GM19372 (cell line): ENCODE data around the gene ZMYND12.

Source experiments
- ATAC-seq: cut with Tn5 transposase; IDR thresholded peaks from one replicate; pipeline ENCODE4 v1.9.1; 2021; ENCODE audit warnings: mild to moderate bottlenecking, low read depth, moderate library complexity; ENCODE audit not compliant: unreplicated experiment

The ZMYND12 gene

DNA sequence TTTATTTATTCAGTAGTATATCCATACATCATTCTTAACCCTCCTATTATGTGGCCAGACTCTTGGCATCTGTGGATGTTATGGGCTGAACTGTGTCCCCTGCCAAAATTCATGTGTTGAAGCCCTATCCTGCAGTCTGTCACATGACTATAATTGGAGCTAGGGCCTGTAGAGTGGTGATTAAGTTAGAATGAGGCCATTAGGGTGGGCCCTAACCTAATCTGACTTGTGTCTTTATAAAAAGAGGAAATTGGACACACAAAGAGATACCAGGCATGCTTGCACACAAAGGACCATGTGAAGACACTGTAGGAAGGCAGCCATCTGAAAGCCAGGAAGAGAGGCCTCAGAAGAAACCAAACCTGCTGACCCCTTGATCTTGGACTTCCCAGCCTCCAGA is 6.6 kb downstream of the ZMYND12 start:
- ATAC-seq: no peak

- no peak for ATAC-seq
Observed at GRCh38 chr1:42442662-42443061, 13.2 kb downstream of the ZMYND12 start.

- ATAC-seq: no peak
Observed at GRCh38 chr1:42439940-42440339, 15.9 kb downstream of the ZMYND12 start.

DNA sequence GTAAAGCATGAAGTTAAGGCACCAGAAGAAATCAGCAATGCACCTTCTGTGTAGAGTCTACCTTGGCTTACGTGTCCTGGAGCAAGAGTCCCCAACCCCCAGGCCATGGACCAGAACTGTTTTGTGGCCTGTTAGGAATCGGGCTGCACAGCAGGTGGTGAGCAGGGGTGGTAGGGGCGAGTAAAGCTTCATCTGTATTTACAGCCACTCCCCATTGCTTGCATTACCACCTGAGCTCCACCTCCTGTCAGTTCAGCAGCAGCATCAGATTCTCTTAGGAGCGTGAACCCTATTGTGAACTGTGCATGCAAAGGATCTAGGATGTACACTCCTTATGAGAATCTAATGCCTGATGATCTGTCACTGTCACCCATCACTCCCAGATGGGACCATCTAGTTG is 21.5 kb downstream of the ZMYND12 start:
- no peak for ATAC-seq

- ATAC-seq: no peak
Observed at GRCh38 chr1:42433369-42433768, 22.5 kb downstream of the ZMYND12 start.

- ATAC-seq: no peak
Observed at GRCh38 chr1:42432714-42433113, 23.1 kb downstream of the ZMYND12 start.

DNA sequence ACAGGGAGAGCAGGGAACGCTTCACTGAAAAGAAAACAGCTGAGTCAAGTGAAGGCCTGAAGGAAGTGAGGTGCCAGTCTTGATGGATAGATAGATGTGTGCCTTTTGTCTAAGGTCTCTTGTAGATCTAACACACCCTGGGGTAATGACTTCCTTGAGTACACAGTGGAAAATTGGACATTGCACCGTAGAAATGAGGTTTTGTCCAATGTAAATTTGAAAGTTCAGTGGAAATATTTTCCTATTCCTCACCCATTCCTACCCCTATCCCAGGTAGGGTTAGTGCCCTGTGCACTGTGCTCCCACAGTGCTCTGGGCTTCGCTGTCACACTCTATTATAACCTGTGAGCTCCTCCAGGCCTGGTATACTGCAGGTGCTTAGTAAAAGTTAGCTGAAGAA is 24.3 kb downstream of the ZMYND12 start:
- ATAC-seq: no peak

DNA sequence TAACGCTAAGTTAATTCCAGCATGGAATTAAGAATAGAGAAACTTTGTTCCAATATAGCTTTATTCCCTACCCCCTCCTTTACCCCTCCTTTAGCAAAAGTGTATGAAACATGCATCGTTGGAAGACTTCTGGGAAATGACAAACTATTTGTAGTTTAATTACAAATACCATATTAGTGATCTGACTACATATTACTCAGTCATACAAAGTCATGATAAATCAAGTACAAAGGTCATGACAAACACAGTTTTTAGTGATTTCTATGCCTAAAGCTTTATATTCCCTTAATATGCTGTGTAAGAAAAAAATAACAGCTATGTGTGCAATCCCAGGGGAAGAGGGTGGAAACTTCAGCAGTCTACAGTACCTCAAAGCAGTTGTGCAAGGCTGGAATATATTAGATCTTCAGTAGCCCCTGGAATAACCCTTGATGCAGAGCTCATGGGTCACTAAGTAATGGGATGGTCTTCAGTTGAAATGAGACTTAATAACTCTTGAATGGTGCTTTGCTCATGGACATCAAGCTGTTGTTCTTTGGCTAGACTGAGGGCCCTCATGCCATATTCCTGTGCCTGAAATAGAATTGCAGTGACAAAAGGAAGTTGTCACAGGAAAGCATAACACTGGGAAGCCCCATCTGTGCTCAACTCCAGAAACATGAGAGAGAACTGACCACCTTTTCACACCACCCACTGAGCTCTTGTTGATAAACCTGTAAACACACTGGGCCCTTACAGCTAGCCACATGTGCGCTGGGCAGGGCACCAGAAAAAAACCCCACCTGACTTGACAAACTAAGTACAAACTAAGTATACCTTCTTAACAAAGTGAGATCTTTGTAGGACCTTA is 25.3 kb downstream of the ZMYND12 start:
- no peak for ATAC-seq

DNA sequence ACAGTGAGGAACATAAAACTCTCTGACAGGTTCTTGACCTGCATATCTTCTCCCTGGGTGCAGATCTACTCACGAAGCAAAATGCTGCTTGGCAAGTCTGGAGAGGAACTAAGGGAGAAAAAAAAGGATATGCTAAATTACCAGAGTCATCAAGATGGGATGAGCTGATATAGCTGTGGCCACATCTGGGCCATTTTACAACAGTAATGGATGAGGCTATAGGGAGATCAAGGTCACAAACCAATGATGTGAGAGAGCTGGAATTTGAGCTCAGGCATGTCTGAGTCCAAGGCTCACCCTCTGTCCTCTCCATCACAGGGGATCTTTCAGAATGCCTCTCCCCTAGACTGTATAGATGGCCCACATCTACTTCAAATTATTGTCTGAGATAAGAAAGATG is 26.2 kb downstream of the ZMYND12 start:
- no peak for ATAC-seq

GRCh38 chr1:42427240-42427639 is 28.6 kb downstream of the ZMYND12 start:
- no peak for ATAC-seq

GRCh38 chr1:42424201-42424600 is 31.6 kb downstream of the ZMYND12 start:
- no peak for ATAC-seq

GRCh38 chr1:42423681-42424080 is 32.1 kb downstream of the ZMYND12 start:
- no peak for ATAC-seq

DNA sequence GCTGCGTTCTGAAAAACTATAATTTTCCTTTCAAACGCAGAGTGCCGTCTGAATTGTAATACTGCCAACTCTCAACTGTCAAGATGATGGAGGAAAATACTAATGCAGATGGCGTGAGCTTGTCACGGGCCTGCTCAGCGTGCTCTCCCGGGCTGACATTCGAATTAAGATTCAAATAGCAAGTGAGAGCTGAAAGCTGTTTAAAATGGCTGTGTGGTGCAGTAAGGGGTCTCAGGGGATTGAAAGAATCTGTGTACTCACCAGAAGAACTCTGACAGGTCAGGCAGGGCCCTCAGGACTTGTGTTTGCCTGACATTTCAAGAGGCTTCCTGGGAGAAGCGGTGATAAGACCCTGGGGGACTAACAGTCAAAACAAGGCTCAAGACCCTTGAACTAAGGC is 33.1 kb downstream of the ZMYND12 start:
- no peak for ATAC-seq

DNA sequence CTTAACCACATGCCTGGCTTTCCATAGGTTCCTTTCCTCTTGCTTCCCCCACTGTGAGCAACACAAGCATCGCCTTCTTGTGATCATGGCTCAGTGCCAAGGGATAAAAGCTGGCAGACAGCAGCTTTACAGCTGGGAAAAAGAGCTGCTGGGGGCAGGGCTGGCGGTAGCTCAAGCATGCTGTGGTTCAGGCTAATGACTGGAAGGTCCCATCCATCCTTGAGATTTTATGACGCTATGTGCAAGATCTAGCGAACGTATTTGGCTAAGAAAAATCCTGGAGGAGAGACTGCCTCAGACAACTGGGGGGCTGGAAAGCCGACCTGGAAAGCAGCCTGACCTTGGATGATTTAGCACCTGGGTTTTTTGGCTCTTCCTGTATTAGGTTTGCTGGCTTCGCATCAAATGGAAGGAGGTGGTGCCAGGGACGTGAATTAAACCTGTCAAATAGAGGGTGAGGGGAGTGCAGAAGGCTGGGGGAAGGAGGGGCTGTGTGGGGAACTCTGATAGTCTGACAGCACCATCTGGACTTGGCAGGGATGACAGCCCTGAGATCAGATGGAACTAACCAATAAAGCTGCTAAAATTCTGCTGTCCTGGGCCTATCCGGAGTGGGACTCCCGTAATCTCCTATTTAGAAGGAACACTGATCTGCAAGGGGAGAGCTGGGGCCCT is 34.8 kb downstream of the ZMYND12 start:
- no peak for ATAC-seq

- no peak for ATAC-seq
Observed at GRCh38 chr1:42420121-42420520, 35.7 kb downstream of the ZMYND12 start.

DNA sequence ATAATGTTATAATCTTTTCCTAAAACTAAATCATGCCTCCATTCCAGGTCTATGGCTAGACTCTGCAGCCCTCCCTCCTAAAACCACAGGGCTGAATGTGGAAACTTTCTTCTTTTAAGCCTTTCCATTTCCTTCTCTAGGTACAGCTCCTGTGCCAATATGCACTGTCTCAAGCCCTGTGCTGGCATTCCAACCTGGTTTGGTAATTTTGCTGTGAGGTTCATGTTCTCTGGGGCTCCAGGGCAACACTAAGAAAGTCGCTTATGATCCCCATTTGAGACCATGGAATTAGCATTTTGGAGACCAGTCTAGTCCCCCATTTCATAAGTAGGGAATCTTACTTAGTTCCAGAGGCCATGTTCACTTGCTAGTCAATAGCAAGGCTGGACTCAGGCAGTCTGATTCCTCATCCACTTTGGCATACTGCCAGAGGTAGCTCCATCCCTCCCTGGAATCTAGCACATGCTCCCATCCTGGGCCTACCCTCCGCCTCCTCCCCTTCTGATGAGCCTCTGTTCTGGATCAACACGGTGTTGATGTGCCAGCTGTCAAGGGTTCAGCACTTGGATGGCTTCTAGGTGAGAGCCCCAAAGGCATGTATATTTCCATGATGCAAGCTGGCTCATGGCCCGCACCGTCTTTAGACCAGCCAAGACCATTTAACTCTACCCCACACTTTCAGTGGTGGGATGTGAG is 36.5 kb downstream of the ZMYND12 start:
- no peak for ATAC-seq

DNA sequence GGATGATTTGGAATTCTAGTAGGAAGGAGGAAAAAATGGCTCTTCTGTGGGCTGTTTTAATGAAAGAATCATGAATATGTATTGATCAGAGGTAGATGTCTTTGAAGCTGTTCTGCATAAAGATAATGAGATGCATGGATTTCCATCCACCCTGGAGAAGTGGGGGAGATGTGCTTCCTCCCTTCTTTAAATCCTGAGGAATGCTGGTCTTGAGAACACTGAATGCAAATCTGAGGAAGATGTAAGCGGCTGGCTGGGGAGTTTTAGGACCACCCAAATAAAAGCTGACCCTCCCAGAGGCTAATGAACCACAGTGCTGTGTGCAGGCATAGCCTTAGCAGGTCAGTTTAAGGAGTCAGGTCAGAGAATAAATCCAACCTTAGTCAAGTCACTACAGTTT is 37.3 kb downstream of the ZMYND12 start:
- ATAC-seq: no peak

DNA sequence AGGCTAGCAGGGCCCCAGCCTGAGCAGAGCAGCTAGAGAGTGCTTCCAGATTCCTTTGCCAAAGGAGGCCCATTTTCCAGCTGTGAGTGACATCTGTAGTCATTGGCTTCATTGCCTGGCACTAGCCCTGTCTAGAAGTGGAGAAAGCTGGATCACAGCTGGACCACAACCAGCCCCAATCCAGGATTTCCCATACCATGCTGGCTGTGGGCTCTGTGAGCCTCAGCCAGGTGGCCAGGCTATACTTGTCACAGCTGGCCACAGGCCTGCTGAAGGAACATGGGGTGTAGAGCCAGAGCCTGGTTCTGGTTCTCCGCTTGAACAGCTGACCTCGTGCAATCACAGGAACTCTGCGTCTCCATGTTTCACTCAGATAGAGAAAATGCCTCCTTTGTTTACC is 38.7 kb downstream of the ZMYND12 start:
- no peak for ATAC-seq

- ATAC-seq: no peak
Observed at GRCh38 chr1:42414551-42415496, 41.0 kb downstream of the ZMYND12 start.

- ATAC-seq: no peak
Observed at GRCh38 chr1:42403880-42404400, 51.9 kb downstream of the ZMYND12 start.
